GM08714 (cell line): ENCODE results near the gene LSMEM2.

Experiments
- H3K4me3 ChIP-seq: fragments of 200-500 bp; sonication (Bioruptor generic); 2 replicates; pipeline ENCODE4 v1.5.1; 2014; ENCODE audit warnings: mild to moderate bottlenecking, low read length, inconsistent platforms
- ZNF274 ChIP-seq: IDR thresholded peaks from 2 replicates; pipeline ENCODE4 v1.6.1; 2012; ENCODE audit warnings: mild to moderate bottlenecking, low read depth, low read length

Gene LSMEM2

GRCh38 chr3:50292159-50293078 is 13.5 kb downstream of the LSMEM2 start, which contains the start of gene IFRD2:
TSS of gene IFRD2 (minus strand) at chr3:50292429. CDS start at chr3:50292274, 155 bp downstream.
- TF ChIP-seq ZNF274: no peak

GRCh38 chr3:50293079-50293801 is 14.4 kb downstream of the LSMEM2 start:
- TF ChIP-seq ZNF274: no peak
- no peak overlapping the region; the same call in 1 of the 2 replicates for H3K4me3 ChIP-seq

More at GRCh38 chr3:50292159-50293078, 13.5 kb downstream of the LSMEM2 start, which contains the start of gene IFRD2:
- peak within 1 kb of the TSS; percentile 94 for H3K4me3 ChIP-seq

GRCh38 chr3:50294089-50294488 is 15.2 kb downstream of the LSMEM2 start:
- H3K4me3 ChIP-seq: no peak overlapping the region
- TF ChIP-seq ZNF274: no peak

- no peak for TF ChIP-seq ZNF274
- H3K4me3 ChIP-seq: no peak overlapping the region
These were observed 15.9 kb downstream of the LSMEM2 start for GRCh38 chr3:50294492-50295403.

GRCh38 chr3:50295553-50296431 is 16.9 kb downstream of the LSMEM2 start:
- no peak for TF ChIP-seq ZNF274

DNA sequence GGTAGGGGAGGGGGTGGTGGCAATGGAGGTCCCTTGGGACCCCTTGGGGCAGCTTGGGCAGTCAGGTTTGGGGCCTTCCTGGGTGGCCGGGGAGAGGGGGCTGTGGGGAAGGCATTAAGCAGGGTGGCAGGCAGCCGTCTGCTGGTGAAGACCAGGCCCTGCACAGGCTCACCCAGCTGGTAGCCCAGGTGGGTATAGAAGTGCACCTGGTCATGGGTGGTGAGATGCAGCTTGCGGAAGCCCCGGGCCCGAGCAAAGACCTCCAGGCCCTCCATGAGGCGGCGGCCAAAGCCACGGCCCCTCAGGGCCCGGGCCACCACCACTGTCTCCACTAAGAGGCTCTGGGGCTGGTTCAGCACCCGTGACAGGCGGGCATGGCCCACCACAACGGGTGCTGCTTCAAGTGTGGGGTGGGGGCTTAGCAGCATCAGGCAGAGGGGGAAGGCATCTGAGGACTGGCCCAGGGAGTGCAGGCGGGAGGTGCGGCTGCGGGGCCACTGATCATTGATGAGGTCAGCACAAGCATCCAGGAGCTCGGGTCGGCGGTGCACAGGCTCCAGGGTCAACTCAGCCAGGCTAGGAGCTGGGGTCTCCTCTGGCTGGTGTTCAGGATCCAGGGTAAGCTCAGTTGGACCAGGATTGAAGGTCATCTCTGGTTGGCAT is 18.0 kb downstream of the LSMEM2 start:
- no peak overlapping the region for H3K4me3 ChIP-seq
- no peak for TF ChIP-seq ZNF274

More at GRCh38 chr3:50295553-50296431, 16.9 kb downstream of the LSMEM2 start:
- H3K4me3 ChIP-seq: no peak overlapping the region

DNA sequence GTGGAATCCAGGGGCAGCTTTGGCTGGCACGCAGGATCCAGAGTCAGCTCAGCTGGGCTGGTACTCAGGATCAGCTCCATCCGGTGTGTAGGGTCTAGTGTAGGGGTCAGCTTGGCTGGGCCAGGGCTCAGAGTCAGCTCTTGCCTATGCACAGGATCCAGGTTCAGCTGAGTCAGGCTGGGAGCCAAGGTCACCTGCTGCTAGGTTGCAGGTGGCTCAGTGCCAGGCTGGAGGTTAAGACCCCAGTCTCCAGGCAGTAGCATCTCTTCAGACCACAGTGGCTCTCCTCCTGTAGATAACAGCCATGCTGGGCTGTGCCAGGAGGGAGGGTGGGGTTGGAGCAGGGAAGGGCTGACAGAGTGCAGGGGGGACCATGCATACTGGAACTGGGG is 18.5 kb downstream of the LSMEM2 start:
- no peak overlapping the region for H3K4me3 ChIP-seq
- no peak for TF ChIP-seq ZNF274

DNA sequence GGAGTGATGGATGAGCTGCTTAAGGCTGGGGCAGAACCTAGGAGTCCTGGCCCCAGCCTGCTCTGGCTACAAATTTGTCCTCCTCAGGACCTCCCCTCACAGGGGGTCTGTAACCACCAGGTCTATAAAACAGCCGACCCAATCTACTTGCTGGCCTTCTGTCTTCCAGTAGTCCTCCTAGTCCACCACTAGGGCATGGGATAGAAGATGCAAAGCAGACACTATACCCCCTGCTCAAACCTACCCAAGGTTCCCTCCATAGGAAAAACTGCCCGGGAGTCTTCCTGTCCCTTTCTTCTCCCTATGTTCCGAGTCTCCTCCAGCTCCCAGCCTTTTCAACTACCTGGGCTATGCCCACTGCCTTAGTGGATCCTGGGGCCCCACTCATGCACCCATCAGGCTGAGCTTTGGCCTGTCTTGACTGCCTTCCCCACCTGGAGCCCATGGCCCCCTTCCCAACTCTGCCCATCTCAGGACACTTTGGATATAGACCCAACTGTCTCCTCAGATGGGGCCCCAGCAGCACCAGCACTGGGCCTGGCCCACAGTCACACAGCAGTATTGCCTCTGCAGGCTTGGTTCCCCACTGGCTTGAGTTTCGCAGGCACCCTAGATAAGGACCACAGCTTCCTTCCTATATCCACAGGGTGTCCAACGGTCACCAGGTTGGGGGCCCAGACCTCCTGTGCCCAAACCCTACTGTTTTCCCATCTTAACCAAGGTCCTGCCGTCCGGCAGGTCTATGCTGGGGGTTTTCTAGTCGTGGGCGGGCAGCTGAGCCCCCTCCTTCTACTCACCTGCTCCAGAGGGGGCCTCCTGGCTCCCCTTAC is 19.2 kb downstream of the LSMEM2 start:
- H3K4me3 ChIP-seq: peak overlapping the region; percentile 69; the same call in 1 of the 2 replicates
- TF ChIP-seq ZNF274: no peak

DNA sequence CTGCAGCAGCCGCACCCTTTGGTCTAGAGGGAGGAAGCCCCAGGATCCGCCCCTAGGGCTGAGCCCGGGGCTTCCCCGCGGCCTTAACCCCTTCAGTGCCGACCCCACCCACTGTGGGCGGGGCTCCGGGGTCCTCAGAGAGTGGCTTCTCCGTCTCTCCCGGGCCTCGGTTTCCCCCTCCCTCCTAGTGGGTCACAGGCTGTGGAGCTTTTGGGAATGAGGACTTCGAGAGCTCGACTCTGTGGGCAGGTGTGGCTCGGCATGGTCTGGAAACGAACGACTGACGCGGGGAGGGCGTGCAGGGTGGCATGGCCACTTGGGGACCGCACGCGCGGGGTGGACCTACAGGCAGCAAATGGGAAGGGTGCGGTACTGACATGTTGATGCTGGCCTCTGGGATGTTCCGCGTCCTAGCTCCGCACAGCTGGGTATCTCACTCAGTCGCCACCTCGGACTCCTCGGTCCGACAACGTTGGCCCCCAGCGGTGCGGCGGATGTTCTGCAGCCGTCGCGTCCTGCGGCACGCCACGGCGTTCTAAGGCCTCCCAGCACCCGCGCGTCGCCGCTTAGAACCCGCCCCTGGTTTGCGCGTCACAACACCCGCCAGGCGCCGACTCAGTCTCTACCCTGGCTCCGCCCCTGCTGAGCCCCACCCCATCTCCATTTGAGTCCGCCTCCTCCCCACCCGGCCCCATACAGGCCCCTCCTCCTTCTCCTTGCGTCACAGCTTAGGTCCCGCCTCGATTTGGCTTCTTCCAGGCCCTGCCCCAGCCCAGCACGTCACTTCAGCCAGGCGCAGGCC is 20.1 kb downstream of the LSMEM2 start, which contains the start of the genes HYAL3 and NAA80:
Gene HYAL3, minus strand, starts transcription at position 570 of the 802 bp plus-strand sequence. CDS start 3,803 bp downstream, outside the sequence.
Gene NAA80, minus strand, starts transcription at position 570 of the 802 bp plus-strand sequence. CDS start 1,942 bp downstream, outside the sequence.
- no peak for TF ChIP-seq ZNF274

GRCh38 chr3:50299638-50299928 is 20.7 kb downstream of the LSMEM2 start:
- H3K4me3 ChIP-seq: peak overlapping the region; percentile 53; the same call in 1 of the 2 replicates
- TF ChIP-seq ZNF274: no peak

More for the DNA sequence above, 20.1 kb downstream of the LSMEM2 start, which contains the start of the genes HYAL3 and NAA80:
- peak within 1 kb of the TSS; percentile 69 for H3K4me3 ChIP-seq
